Aorta (tissue), 5 donors: ENCODE data around the gene TPI1. TPM values are rescaled to one million over a fixed set of nuclear protein-coding genes. Genes with fewer than 3 reads are reported as not detected.
A peak's percentile ranks its signal among the peaks of the same experiment; 100 is the strongest.

ENCODE experiments used
- ATAC-seq: fragments of 200-7000 bp; cut with Tn5 transposase; one replicate; pipeline ENCODE4 v1.9.1; 2022; ENCODE audit warnings: moderate library complexity; ENCODE audit not compliant: low FRiP score
- DNase-seq, 2 donors: peaks; one replicate each; pipeline ENCODE4 v3.0.0-alpha.2; 2020
- H3K27ac ChIP-seq, 2 donors: one replicate each; pipeline ENCODE4 v1.5.1; 2013; ENCODE audit warnings: low read length in 2 of 2, mild to moderate bottlenecking in 2 of 2, moderate library complexity in 2 of 2, control low read depth in 1 of 2, inconsistent platforms in 1 of 2, low read depth in 1 of 2
- H3K27me3 ChIP-seq, 2 donors: one replicate each; pipeline ENCODE4 v1.6.1; 2013; ENCODE audit warnings: control low read depth in 1 of 2, low read length in 1 of 2, mild to moderate bottlenecking in 1 of 2, moderate library complexity in 1 of 2; ENCODE audit not compliant: insufficient read depth in 2 of 2, control insufficient read depth in 1 of 2
- H3K36me3 ChIP-seq, 2 donors: one replicate each; pipeline ENCODE4 v1.6.1; 2013; ENCODE audit warnings: control low read depth in 1 of 2, low read length in 1 of 2, mild to moderate bottlenecking in 1 of 2; ENCODE audit not compliant: insufficient read depth in 2 of 2, control insufficient read depth in 1 of 2
- H3K4me1 ChIP-seq, 2 donors: one replicate each; pipeline ENCODE4 v1.6.1; 2013; ENCODE audit warnings: low read length in 2 of 2, control low read depth in 1 of 2, mild to moderate bottlenecking in 1 of 2, moderate library complexity in 1 of 2; ENCODE audit not compliant: insufficient read depth in 2 of 2, control insufficient read depth in 1 of 2
- H3K4me3 ChIP-seq, 2 donors: one replicate each; pipeline ENCODE4 v1.5.1; 2013; ENCODE audit warnings: low read length in 2 of 2, control low read depth in 1 of 2, mild to moderate bottlenecking in 1 of 2
- H3K9me3 ChIP-seq: one replicate; pipeline ENCODE4 v1.6.1; 2013; ENCODE audit warnings: mild to moderate bottlenecking, low read length; ENCODE audit not compliant: control insufficient read depth
- WGBS, 2 donors: extraction: QIAGEN DNeasy Blood & Tissue Kit; methylation state at CpG; one replicate each; pipeline ENCODE4 v1.1.7; 2013; 5-methylcytosine and 5-hydroxymethylcytosine counted together
- intact Hi-C, 2 donors: fragments of 100-400 bp; cut with DNase I; formaldehyde crosslinking; loops; one replicate each; pipeline versions ENCODE4 v1.14.2 to v1.15.0; 2022
- long read RNA-seq, 2 donors: library from polyadenylated mRNA; unstranded; transcript quantifications; one replicate each; pipeline ENCODE4 v2.0.0, GENCODE V29; 2020 to 2021
- polyA plus RNA-seq, 2 donors: library from polyadenylated mRNA; stranded (reverse); fragments of 200-250 nt; gene quantifications; one replicate each; pipeline ENCODE4 v1.2.3, GENCODE V29; 2013
- total RNA-seq, 2 donors: library from RNA; stranded (reverse); fragmentation: NEBNext Ultra II Directional; extraction: Animal tissue kit (Norgen Biotek cat#: 25700); gene quantifications; one replicate each; pipeline ENCODE4 v1.2.1, GENCODE V29; 2021
- donor health status: healthy with polysubstance abuse.
- donor health status: Bipolar disorder and iron deficiency.
- donor health status: DM: no; HTN: no; CAD: no.
- donor health status: DM: no; HTN: no; CAD: no.
- donor health status: DM: yes; HTN: yes; CAD: no.

TPI1 gene
- total RNA-seq (100 to 1,000 TPM; 317 TPM), polyA plus RNA-seq (100 to 1,000 TPM; 310 to 314 TPM)
- long read RNA-seq, donor 1, transcript TPI1-201 (7 exons, 1,763 nt), result major isoform, 1,598 of 1,772 reads
- long read RNA-seq, donor 1, partial matches to known transcripts, result 21 of 1,772 reads
- long read RNA-seq, donor 1, other reads (novel, unspliced or antisense), result 151 of 1,772 reads
- long read RNA-seq, donor 2, transcript TPI1-201 (7 exons, 1,763 nt), result major isoform, 274 of 292 reads
- long read RNA-seq, donor 2, partial matches to known transcripts, result 8 of 292 reads
- long read RNA-seq, donor 2, other reads (novel, unspliced or antisense), result 9 of 292 reads

DNA sequence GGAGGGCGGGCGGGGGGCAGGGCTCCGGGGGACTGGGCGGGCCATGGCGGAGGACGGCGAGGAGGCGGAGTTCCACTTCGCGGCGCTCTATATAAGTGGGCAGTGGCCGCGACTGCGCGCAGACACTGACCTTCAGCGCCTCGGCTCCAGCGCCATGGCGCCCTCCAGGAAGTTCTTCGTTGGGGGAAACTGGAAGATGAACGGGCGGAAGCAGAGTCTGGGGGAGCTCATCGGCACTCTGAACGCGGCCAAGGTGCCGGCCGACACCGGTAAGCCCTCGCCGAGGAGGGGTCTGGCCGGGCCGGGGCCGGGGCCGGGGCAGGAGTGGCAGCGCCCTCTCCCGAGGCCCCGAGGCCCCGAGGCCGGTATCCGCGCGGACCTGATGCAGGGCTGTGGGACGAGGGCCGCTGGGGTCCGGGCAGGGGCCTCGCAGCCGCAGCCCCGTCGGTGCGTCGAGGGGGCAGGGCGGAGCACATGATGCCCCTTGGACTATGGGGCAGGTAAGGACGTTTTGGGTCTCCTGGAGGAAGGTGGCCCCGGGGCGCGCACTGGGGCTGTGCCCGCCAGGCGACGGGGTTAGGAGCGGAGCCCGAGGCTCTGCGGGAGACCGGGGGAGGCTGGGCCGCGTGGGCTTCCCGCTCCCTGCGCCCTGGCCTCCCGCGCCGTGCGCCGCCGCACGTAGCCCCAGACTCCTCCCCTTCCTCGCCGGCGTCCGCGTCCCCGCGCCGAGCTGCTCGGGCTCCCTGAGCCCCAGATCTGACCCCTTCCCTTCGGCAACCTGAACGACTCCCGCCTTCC, at the start of gene TPI1:
TSS of gene TPI1 (plus strand) at position 119 of the 798 bp plus-strand sequence. CDS start at position 155, 36 bp downstream.
- Histone ChIP-seq H3K36me3 (peaks cover 2 to 3% of the 10 kb centered on the region in 2 donors), H3K27me3 (no peaks in the 10 kb centered on the region), H3K4me3 (peak within 1 kb of the TSS; percentile 71 to 88), H3K4me1 (peaks cover 0 to 1% of the 10 kb centered on the region in 2 donors), H3K9me3 (no peaks in the 10 kb centered on the region), H3K27ac (peak within 1 kb of the TSS in 1 of 2 donors; percentile 77)
- DNase-seq (peak; percentile 82 to 97), ATAC-seq (peak; percentile 93)
- intact Hi-C loops, result loop anchor here (2.0 to 5.0 kb wide), 4 partner anchors 15 to 75 kb away; partner anchors contain the start of genes ATN1 (in 1 of the 2), C12orf57 (in 1 of the 2), RNU7-1 (in 1 of the 2) and USP5 (in 1 of the 2)
- 0% methylated on average over 66 to 86 of the region's 86 CpGs for WGBS, 2 donors

DNA sequence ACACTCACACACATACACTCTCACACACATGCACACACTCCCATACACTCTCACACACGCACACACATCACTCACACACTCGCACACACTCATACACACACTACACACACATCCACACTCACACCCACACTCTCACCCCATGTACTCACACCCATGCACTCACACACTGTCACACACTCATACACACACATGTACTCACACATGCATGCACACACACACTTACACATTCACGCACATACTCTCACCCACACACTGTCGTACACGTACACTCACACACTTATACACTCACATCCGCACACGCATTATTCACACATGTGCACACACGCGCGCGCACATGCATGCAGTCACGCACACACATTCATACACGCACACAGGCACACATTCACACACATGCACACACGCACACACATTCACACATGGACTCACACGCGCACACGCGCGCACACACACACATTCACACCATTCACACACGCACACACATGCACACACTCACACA, 49.6 kb upstream of the TPI1 start:
- 80 to 89% methylated on average over 20 of the region's 20 CpGs for WGBS, 2 donors
- DNase-seq (no peak), ATAC-seq (no peak)
- Histone ChIP-seq H3K27ac (no peak overlapping the region), H3K36me3 (no peaks in the 10 kb centered on the region), H3K4me1 (no peaks in the 10 kb centered on the region), H3K27me3 (no peaks in the 10 kb centered on the region), H3K4me3 (no peak overlapping the region), H3K9me3 (no peaks in the 10 kb centered on the region)
- intact Hi-C loops, result no loop called here

DNA sequence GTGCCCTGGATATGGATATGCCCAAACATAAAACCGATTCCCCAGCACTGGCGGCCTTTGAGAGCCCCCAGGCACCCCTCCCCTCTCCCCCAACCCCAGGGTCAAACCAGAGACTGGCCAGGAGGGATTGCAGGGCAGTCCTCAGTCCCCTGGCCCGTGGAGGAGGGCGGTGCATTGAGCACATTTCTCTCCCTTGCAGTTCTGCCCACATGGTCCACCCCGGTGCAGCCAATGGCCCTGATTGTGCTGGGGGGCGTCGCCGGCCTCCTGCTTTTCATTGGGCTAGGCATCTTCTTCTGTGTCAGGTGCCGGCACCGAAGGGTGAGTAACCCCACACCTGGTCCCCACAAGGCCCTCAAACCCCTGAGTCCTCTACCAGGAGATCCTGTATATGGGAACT, 49.1 kb upstream of the TPI1 start:
- Histone ChIP-seq H3K27ac (no peak overlapping the region), H3K4me3 (no peak overlapping the region), H3K27me3 (no peaks in the 10 kb centered on the region), H3K4me1 (no peaks in the 10 kb centered on the region), H3K36me3 (no peaks in the 10 kb centered on the region), H3K9me3 (no peaks in the 10 kb centered on the region)
- no peak for DNase-seq
- 35 to 41% methylated on average over 7 to 10 of the region's 10 CpGs for WGBS, 2 donors
- ATAC-seq, result no peak
- intact Hi-C loops, result no loop called here

DNA sequence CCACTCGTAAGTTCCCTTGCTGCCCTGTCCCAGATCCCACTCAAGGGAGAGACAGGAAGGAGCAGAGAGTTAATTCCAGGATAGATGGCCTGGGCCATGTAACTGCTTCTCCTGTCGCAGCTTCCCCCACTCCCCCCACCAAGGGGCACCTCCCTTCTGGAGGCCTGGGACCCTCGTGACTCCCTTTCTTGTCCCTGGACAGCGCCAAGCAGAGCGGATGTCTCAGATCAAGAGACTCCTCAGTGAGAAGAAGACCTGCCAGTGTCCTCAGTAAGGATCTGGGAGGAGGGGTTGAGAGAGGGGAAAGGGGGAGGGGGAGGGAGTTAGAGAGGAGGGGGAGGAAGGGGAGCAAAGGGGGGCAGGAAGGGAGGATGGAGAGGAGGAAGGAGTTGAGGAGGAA, 48.7 kb upstream of the TPI1 start:
- no peak for DNase-seq
- Histone ChIP-seq H3K36me3 (no peaks in the 10 kb centered on the region), H3K27ac (no peak overlapping the region), H3K27me3 (no peaks in the 10 kb centered on the region), H3K9me3 (no peaks in the 10 kb centered on the region), H3K4me3 (no peak overlapping the region), H3K4me1 (no peaks in the 10 kb centered on the region)
- intact Hi-C loops, result no loop called here
- 69% methylated on average over 5 of the region's 5 CpGs for WGBS, 2 donors
- ATAC-seq, result no peak

DNA sequence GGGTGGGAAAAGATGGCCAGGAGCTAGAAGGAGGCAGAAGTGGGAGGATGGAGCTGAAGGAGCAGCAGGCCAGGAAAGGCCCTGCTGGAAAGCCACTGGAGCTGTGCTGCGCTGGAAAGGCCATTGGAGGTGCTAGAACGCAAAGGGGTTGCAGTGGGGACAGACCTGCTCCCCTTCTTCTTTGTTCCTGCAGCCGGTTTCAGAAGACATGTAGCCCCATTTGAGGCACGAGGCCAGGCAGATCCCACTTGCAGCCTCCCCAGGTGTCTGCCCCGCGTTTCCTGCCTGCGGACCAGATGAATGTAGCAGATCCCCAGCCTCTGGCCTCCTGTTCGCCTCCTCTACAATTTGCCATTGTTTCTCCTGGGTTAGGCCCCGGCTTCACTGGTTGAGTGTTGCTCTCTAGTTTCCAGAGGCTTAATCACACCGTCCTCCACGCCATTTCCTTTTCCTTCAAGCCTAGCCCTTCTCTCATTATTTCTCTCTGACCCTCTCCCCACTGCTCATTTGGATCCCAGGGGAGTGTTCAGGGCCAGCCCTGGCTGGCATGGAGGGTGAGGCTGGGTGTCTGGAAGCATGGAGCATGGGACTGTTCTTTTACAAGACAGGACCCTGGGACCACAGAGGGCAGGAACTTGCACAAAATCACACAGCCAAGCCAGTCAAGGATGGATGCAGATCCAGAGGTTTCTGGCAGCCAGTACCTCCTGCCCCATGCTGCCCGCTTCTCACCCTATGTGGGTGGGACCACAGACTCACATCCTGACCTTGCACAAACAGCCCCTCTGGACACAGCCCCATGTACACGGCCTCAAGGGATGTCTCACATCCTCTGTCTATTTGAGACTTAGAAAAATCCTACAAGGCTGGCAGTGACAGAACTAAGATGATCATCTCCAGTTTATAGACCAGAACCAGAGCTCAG, 48.0 kb upstream of the TPI1 start:
- ATAC-seq (no peak), DNase-seq (peak in 1 of 2 donors; percentile 43)
- H3K4me1 ChIP-seq, result no peaks in the 10 kb centered on the region
- H3K27ac ChIP-seq, result no peak overlapping the region
- intact Hi-C loops, result loop anchor here in 1 of 2 donors (10.0 kb wide), 1 partner anchor 205 kb away; no protein-coding TSS in a partner anchor
- 79 to 83% methylated on average over 12 to 13 of the region's 13 CpGs for WGBS, 2 donors
- no peaks in the 10 kb centered on the region for H3K36me3 ChIP-seq
- H3K4me3 ChIP-seq, result no peak overlapping the region
- no peaks in the 10 kb centered on the region for H3K27me3 ChIP-seq
- no peaks in the 10 kb centered on the region for H3K9me3 ChIP-seq

DNA sequence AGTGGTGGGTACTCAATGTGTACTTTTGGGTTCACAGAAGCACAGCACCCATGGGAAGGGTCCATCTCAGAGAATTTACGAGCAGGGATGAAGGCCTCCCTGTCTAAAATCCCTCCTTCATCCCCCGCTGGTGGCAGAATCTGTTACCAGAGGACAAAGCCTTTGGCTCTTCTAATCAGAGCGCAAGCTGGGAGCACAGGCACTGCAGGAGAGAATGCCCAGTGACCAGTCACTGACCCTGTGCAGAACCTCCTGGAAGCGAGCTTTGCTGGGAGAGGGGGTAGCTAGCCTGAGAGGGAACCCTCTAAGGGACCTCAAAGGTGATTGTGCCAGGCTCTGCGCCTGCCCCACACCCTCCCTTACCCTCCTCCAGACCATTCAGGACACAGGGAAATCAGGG, 47.2 kb upstream of the TPI1 start:
- intact Hi-C loops, result loop anchor here in 1 of 2 donors (10.0 kb wide), 1 partner anchor 205 kb away; no protein-coding TSS in a partner anchor
- no peak overlapping the region for H3K27ac ChIP-seq
- no peaks in the 10 kb centered on the region for H3K36me3 ChIP-seq
- H3K27me3 ChIP-seq, result no peaks in the 10 kb centered on the region
- DNase-seq (peak in 1 of 2 donors; percentile 28), ATAC-seq (no peak)
- no peaks in the 10 kb centered on the region for H3K9me3 ChIP-seq
- no peak overlapping the region for H3K4me3 ChIP-seq
- 73 to 74% methylated on average over 5 of the region's 5 CpGs for WGBS, 2 donors
- H3K4me1 ChIP-seq, result no peaks in the 10 kb centered on the region

DNA sequence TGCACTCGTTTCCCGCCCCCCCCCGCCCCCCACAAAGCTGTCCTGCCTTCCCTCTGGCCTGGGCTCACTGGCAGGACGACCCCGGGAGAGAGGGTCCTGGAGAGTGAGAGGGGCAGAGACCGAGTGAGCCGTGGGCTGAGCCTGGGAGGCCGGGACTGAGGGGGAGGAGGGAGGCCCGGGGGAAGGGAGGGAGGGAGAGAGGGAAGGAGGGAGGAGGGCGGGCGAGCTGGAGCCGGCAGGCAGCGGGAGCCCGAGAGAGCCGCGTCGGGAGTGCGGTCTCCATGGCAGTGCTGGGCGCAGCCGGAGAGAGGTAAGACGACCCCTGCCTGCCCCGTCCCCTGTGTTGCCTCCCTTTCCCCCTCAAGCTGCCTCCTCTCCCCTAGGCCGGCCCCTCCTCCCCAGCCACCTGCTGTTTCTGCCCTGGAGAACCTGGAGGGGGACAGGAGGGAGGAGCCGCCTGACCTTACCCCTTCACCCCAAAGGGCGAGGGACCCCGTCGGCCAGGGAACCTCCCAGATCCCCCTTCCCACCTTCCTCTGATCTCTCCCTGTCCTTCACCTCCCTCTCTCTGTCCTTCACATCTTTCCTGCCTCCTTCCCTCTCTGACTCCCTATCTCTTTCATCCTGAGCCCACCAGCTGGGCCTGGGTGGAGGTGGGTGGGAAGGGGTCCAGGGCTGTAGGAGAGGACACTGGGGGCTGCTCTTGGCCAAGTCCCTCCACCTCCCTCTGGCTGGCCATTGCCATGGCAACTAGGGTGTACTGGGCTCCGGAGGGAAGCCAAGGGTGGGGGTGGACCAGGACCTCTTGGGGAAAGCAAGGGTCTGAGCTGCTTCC, 45.5 kb upstream of the TPI1 start, which contains the start of gene GPR162:
TSS of gene GPR162 (plus strand) at position 231 of the 835 bp plus-strand sequence. CDS start 2,078 bp downstream, outside the sequence.
- H3K36me3 ChIP-seq, result no peaks in the 10 kb centered on the region
- peak within 1 kb of the TSS in 1 of 2 donors; percentile 15 for H3K4me3 ChIP-seq
- H3K9me3 ChIP-seq, result no peaks in the 10 kb centered on the region
- no peaks in the 10 kb centered on the region for H3K27me3 ChIP-seq
- intact Hi-C loops, result loop anchor here in 1 of 2 donors (10.0 kb wide), 1 partner anchor 207 kb away; no protein-coding TSS in a partner anchor
- no peak within 1 kb of the TSS for H3K27ac ChIP-seq
- no peaks in the 10 kb centered on the region for H3K4me1 ChIP-seq
- ATAC-seq, result peak; percentile 54
- 2 to 3% methylated on average over 12 to 28 of the region's 28 CpGs for WGBS, 2 donors
- DNase-seq, result peak; percentile 85 to 88
